NB4 (cell line): ENCODE measurements around the gene RGS5.

Experiments used
- DNase-seq: peaks from one replicate; pipeline ENCODE4 v3.0.0; 2010; ENCODE audit warnings: low read depth
- H3K4me3 ChIP-seq: one replicate; pipeline ENCODE4 v1.5.1; 2011; ENCODE audit warnings: mild to moderate bottlenecking, low read depth, low read length, moderate library complexity
- CTCF ChIP-seq: IDR thresholded peaks from one replicate; pipeline ENCODE4 v1.5.1; 2012; ENCODE audit warnings: low read depth, low read length
- MAX ChIP-seq: IDR thresholded peaks from 2 replicates; pipeline ENCODE4 v1.6.1; 2011; ENCODE audit warnings: low read depth, low read length
- MYC ChIP-seq: IDR thresholded peaks from 2 replicates; pipeline ENCODE4 v1.6.1; 2011; ENCODE audit warnings: low read depth, low read length
- POLR2A ChIP-seq: IDR thresholded peaks from 2 replicates; pipeline ENCODE4 v1.6.1; 2011; ENCODE audit warnings: mild to moderate bottlenecking; ENCODE audit not compliant: insufficient read length; ENCODE audit errors: extremely low read depth

Gene RGS5

GRCh38 chr1:163155606-163156005 lies 47.1 kb downstream of the RGS5 start:
- DNase-seq: no peak
- H3K4me3 ChIP-seq: no peak overlapping the region
- TF ChIP-seq MAX (no peak), POLR2A (no peak), MYC (no peak), CTCF (no peak)

- no peak overlapping the region for H3K4me3 ChIP-seq
- no peak for DNase-seq
- TF ChIP-seq CTCF (no peak), POLR2A (no peak), MYC (no peak), MAX (no peak)
These were observed 53.8 kb downstream of the RGS5 start for GRCh38 chr1:163148911-163149310.

GRCh38 chr1:163147019-163147418 lies 55.7 kb downstream of the RGS5 start:
- H3K4me3 ChIP-seq: no peak overlapping the region
- DNase-seq: no peak
- TF ChIP-seq MYC (no peak), MAX (no peak), POLR2A (no peak), CTCF (no peak)

GRCh38 chr1:163145435-163145834 lies 57.3 kb downstream of the RGS5 start:
- no peak for TF ChIP-seq CTCF

GRCh38 chr1:163144418-163144817 lies 58.3 kb downstream of the RGS5 start:
- DNase-seq: no peak
- no peak for TF ChIP-seq MYC
- no peak for TF ChIP-seq CTCF
- no peak for TF ChIP-seq MAX
- no peak for TF ChIP-seq POLR2A
- no peak overlapping the region for H3K4me3 ChIP-seq

More at GRCh38 chr1:163145435-163145834, 57.3 kb downstream of the RGS5 start:
- H3K4me3 ChIP-seq: no peak overlapping the region
- DNase-seq: no peak

GRCh38 chr1:163142152-163142551 lies 60.6 kb downstream of the RGS5 start:
- no peak for DNase-seq
- TF ChIP-seq MYC: no peak
- no peak for TF ChIP-seq MAX
- no peak for TF ChIP-seq CTCF
- TF ChIP-seq POLR2A: no peak

More at GRCh38 chr1:163142152-163142551, 60.6 kb downstream of the RGS5 start:
- no peak overlapping the region for H3K4me3 ChIP-seq
